Loucy (cell line): ENCODE measurements around the gene SLC16A10.

Experiments used
- H2AFZ ChIP-seq: fragments of 200-600 bp; sonication (generic); 2 replicates; pipeline ENCODE4 v1.6.0; 2016; ENCODE audit warnings: antibody characterized with exemption, mild to moderate bottlenecking, low read length, moderate library complexity
- H3F3A ChIP-seq: fragments of 200-600 bp; 2 replicates; pipeline ENCODE4 v1.6.0; 2016; ENCODE audit warnings: antibody characterized with exemption, low read depth, mild to moderate bottlenecking
- H3K27me3 ChIP-seq: fragments of 200-600 bp; sonication (generic); 2 replicates; pipeline ENCODE4 v1.6.1; 2014; ENCODE audit warnings: low read length, mild to moderate bottlenecking; ENCODE audit not compliant: insufficient read depth, poor library complexity, severe bottlenecking
- H3K36me3 ChIP-seq: fragments of 200-600 bp; sonication (generic); 2 replicates; pipeline ENCODE4 v1.6.1; 2016; ENCODE audit warnings: low read length; ENCODE audit not compliant: insufficient read depth
- H3K4me1 ChIP-seq: fragments of 200-600 bp; sonication (generic); 2 replicates; pipeline ENCODE4 v1.5.1; 2014; ENCODE audit warnings: low read length, mild to moderate bottlenecking; ENCODE audit not compliant: insufficient read depth, poor library complexity, severe bottlenecking
- H3K4me2 ChIP-seq: fragments of 200-600 bp; sonication (generic); 2 replicates; pipeline ENCODE4 v1.6.0; 2014; ENCODE audit warnings: antibody characterized with exemption, low read length, low read depth, mild to moderate bottlenecking; ENCODE audit not compliant: poor library complexity, severe bottlenecking
- H3K4me3 ChIP-seq: fragments of 200-600 bp; sonication (generic); 2 replicates; pipeline ENCODE4 v1.5.1; 2014; ENCODE audit warnings: low read length, mild to moderate bottlenecking, mixed read lengths; ENCODE audit not compliant: poor library complexity, severe bottlenecking
- H3K79me2 ChIP-seq: fragments of 200-600 bp; sonication (generic); 2 replicates; pipeline ENCODE4 v1.6.1; 2014; ENCODE audit warnings: low read length; ENCODE audit not compliant: insufficient read depth
- H3K9ac ChIP-seq: fragments of 200-600 bp; sonication (generic); 2 replicates; pipeline ENCODE4 v1.6.0; 2014; ENCODE audit warnings: mild to moderate bottlenecking, low read depth, low read length, moderate library complexity; ENCODE audit not compliant: poor library complexity, severe bottlenecking
- H3K9me2 ChIP-seq: fragments of 200-600 bp; sonication (generic); replicated peaks from 2 replicates; pipeline ENCODE4 v1.6.1; 2016; ENCODE audit warnings: low read depth, low read length, mixed read lengths
- H3K9me3 ChIP-seq: fragments of 200-600 bp; sonication (generic); 2 replicates; pipeline ENCODE4 v1.6.1; 2014; ENCODE audit warnings: mild to moderate bottlenecking, antibody characterized with exemption, low read length, low read depth; ENCODE audit not compliant: insufficient read depth
- H4K20me1 ChIP-seq: fragments of 200-600 bp; sonication (generic); 2 replicates; pipeline ENCODE4 v1.6.0; 2014; ENCODE audit warnings: antibody characterized with exemption, low read length, mild to moderate bottlenecking; ENCODE audit not compliant: insufficient read depth, poor library complexity, severe bottlenecking
- CTCF ChIP-seq: fragments of 200-600 bp; sonication (generic); conservative IDR thresholded peaks from 2 replicates; pipeline ENCODE4 v1.5.1; 2014; ENCODE audit warnings: mild to moderate bottlenecking, antibody characterized with exemption, low read length
- EZH2phosphoT487 ChIP-seq: fragments of 200-600 bp; IDR thresholded peaks from 2 replicates; pipeline ENCODE4 v1.6.1; 2018; ENCODE audit warnings: antibody characterized with exemption, mild to moderate bottlenecking, moderate library complexity, borderline replicate concordance

The SLC16A10 gene

GRCh38 chr6:111177131-111177530, 89.8 kb downstream of the SLC16A10 start:
- H3K4me2 ChIP-seq, result no peak overlapping the region
- TF ChIP-seq CTCF, result no peak
- TF ChIP-seq EZH2phosphoT487, result no peak
- no peaks in the 10 kb centered on the region for H4K20me1 ChIP-seq
- H3K79me2 ChIP-seq, result 0 out of 2 replicates have a peak, but pooled peaks cover 6% of the 10 kb centered on the region
- H3K27me3 ChIP-seq, result no peaks in the 10 kb centered on the region
- H3K4me3 ChIP-seq, result no peak overlapping the region
- H3K36me3 ChIP-seq, result peaks cover 37% of the 10 kb centered on the region
- no peak overlapping the region for H2AFZ ChIP-seq
- peaks cover 24% of the 10 kb centered on the region for H3K4me1 ChIP-seq
- H3K9ac ChIP-seq, result no peak overlapping the region
- no peaks in the 10 kb centered on the region for H3K9me2 ChIP-seq
- no peaks in the 10 kb centered on the region; the same call in 1 of the 2 replicates for H3F3A ChIP-seq
- H3K9me3 ChIP-seq, result no peaks in the 10 kb centered on the region

GRCh38 chr6:111183702-111184517, 96.6 kb downstream of the SLC16A10 start:
- H3K9ac ChIP-seq, result no peak overlapping the region
- H3K79me2 ChIP-seq, result no peaks in the 10 kb centered on the region
- no peaks in the 10 kb centered on the region for H3K27me3 ChIP-seq
- H3K9me2 ChIP-seq, result no peaks in the 10 kb centered on the region
- peaks cover under 1% of the 10 kb centered on the region; the same call in 1 of the 2 replicates for H3K9me3 ChIP-seq
- no peak overlapping the region for H2AFZ ChIP-seq
- H3K4me1 ChIP-seq, result no peaks in the 10 kb centered on the region
- no peaks in the 10 kb centered on the region for H4K20me1 ChIP-seq
- peaks cover 16% of the 10 kb centered on the region for H3K36me3 ChIP-seq
- H3K4me2 ChIP-seq, result no peak overlapping the region
- H3F3A ChIP-seq, result no peaks in the 10 kb centered on the region
- H3K4me3 ChIP-seq, result no peak overlapping the region
- TF ChIP-seq CTCF, result no peak
- TF ChIP-seq EZH2phosphoT487, result no peak

- no peaks in the 10 kb centered on the region for H4K20me1 ChIP-seq
- H3K79me2 ChIP-seq, result no peaks in the 10 kb centered on the region
- H3K4me3 ChIP-seq, result no peak overlapping the region
- no peak overlapping the region for H2AFZ ChIP-seq
- H3K9ac ChIP-seq, result no peak overlapping the region
- no peak overlapping the region for H3K4me2 ChIP-seq
- TF ChIP-seq CTCF (no peak), EZH2phosphoT487 (no peak)
- peaks cover 5% of the 10 kb centered on the region for H3K36me3 ChIP-seq
- peaks cover 9% of the 10 kb centered on the region; the same call in 1 of the 2 replicates for H3K9me3 ChIP-seq
- no peaks in the 10 kb centered on the region for H3K9me2 ChIP-seq
- H3F3A ChIP-seq, result no peaks in the 10 kb centered on the region
- no peaks in the 10 kb centered on the region for H3K27me3 ChIP-seq
- no peaks in the 10 kb centered on the region for H3K4me1 ChIP-seq
These were observed 97.7 kb downstream of the SLC16A10 start for GRCh38 chr6:111184827-111185532.
